K562 (cell line): ENCODE results near the gene PTOV1. TPM values are rescaled to one million over a fixed set of nuclear protein-coding genes. Genes with fewer than 3 reads are reported as not detected.
A peak's percentile ranks its signal among the peaks of the same experiment; 100 is the strongest.

ENCODE experiments used
- DACH1 ChIP-seq: fragments of 450-650 bp; IDR thresholded peaks from 2 replicates; pipeline ENCODE4 v1.6.1; 2018; ENCODE audit not compliant: partially characterized antibody
- ESRRA ChIP-seq: fragments of 450-650 bp; IDR thresholded peaks from 2 replicates; pipeline ENCODE4 v1.6.1; 2014; ENCODE audit warnings: low read depth, mild to moderate bottlenecking, moderate library complexity, borderline replicate concordance
- ETS2 ChIP-seq: IDR thresholded peaks from 2 replicates; pipeline ENCODE4 v1.6.1; 2016; ENCODE audit warnings: borderline replicate concordance, missing genetic modification characterization, mild to moderate bottlenecking, moderate library complexity, missing compliant biosample characterization; ENCODE audit not compliant: poor library complexity, severe bottlenecking
- GATA2 ChIP-seq: sonication (generic); formaldehyde crosslinking; IDR thresholded peaks from 2 replicates; pipeline ENCODE4 v1.4.0; 2020; ENCODE audit warnings: mild to moderate bottlenecking, missing genetic modification reagents
- NCOR1 ChIP-seq: fragments of 450-650 bp; IDR thresholded peaks from 2 replicates; pipeline ENCODE4 v1.6.1; 2016; ENCODE audit warnings: mild to moderate bottlenecking, moderate library complexity
- NFRKB ChIP-seq: fragments of 450-650 bp; IDR thresholded peaks from 2 replicates; pipeline ENCODE4 v1.6.1; 2016; ENCODE audit warnings: low read depth
- RBM34 ChIP-seq: fragments of 200-400 bp; formaldehyde crosslinking; IDR thresholded peaks from 2 replicates; pipeline ENCODE4 v1.6.1; 2018; ENCODE audit warnings: low read length, borderline replicate concordance; ENCODE audit not compliant: insufficient read depth
- ZNF23 ChIP-seq: fragments of 250-450 bp; sonication (Bioruptor Pico); IDR thresholded peaks from 2 replicates; pipeline ENCODE4 v1.4.0; 2020; ENCODE audit warnings: mild to moderate bottlenecking
- ZNF584 ChIP-seq: fragments of 200-800 bp; sonication (Bioruptor generic); IDR thresholded peaks from 2 replicates; pipeline ENCODE4 v1.6.1; 2016; ENCODE audit warnings: low read depth, mild to moderate bottlenecking, missing genetic modification characterization, missing compliant biosample characterization
- ZNF644 ChIP-seq: fragments of 200-800 bp; sonication (Bioruptor generic); IDR thresholded peaks from 2 replicates; pipeline ENCODE4 v1.6.1; 2016; ENCODE audit warnings: low read depth, missing genetic modification characterization, missing compliant biosample characterization
- polyA plus RNA-seq, 8 experiments: library from polyadenylated mRNA; depleted of rRNA in 4 of 8; stranded (reverse) in 5 of 8; unstranded in 3 of 8; fragments of >200 nt; fragmentation: Nextera tagmentation in 2 of 8; fragmentation: Illumina TruSeq in 1 of 8; extraction: Ambion mirVana in 2 of 8; extraction: Trizol in 1 of 8; gene quantifications; 2 replicates each; pipeline versions ENCODE4 v1.2.1 to v1.2.3, GENCODE V29; 2011 to 2014; ENCODE audit warnings: inconsistent platforms in 1 of 8, missing spikeins in 1 of 8
- total RNA-seq, 7 experiments: library from RNA; depleted of rRNA in 6 of 7; stranded (reverse); fragments of >200 nt in 6 of 7; fragmentation: Illumina TruSeq in 2 of 7; extraction: Trizol in 2 of 7; gene quantifications; 2 replicates each; pipeline versions ENCODE4 v1.2.1 to v1.2.3, GENCODE V29; 2011 to 2021; ENCODE audit warnings: low replicate concordance in 1 of 7
- TF ChIP-seq, protein P1 (sequence below), 2 experiments: fragments of 450-650 bp in 1 of 2; sonication (generic) in 1 of 2; formaldehyde crosslinking in 1 of 2; IDR thresholded peaks; 2 replicates each; pipeline versions ENCODE4 v1.7.1 to v1.9.0; 2016 to 2022; ENCODE audit warnings: inconsistent platforms in 1 of 2, mild to moderate bottlenecking in 1 of 2, missing genetic modification reagents in 1 of 2
- TF ChIP-seq, protein P2 (sequence below): sonication (generic); formaldehyde crosslinking; IDR thresholded peaks from 2 replicates; pipeline ENCODE4 v1.8.0; 2022; ENCODE audit warnings: mild to moderate bottlenecking, missing genetic modification reagents, borderline replicate concordance
- TF ChIP-seq, protein P3 (sequence below): sonication (generic); formaldehyde crosslinking; IDR thresholded peaks from 2 replicates; pipeline ENCODE4 v1.8.0; 2022; ENCODE audit warnings: missing genetic modification reagents, mild to moderate bottlenecking, moderate library complexity, borderline replicate concordance

Gene PTOV1
- total and polyA plus RNA-seq, 9 of the 15 experiments (the other 6 are each of a cell fraction or from before 2014, with no cell fraction given) = 4.9 to 169 (median 43.5) TPM

DNA sequence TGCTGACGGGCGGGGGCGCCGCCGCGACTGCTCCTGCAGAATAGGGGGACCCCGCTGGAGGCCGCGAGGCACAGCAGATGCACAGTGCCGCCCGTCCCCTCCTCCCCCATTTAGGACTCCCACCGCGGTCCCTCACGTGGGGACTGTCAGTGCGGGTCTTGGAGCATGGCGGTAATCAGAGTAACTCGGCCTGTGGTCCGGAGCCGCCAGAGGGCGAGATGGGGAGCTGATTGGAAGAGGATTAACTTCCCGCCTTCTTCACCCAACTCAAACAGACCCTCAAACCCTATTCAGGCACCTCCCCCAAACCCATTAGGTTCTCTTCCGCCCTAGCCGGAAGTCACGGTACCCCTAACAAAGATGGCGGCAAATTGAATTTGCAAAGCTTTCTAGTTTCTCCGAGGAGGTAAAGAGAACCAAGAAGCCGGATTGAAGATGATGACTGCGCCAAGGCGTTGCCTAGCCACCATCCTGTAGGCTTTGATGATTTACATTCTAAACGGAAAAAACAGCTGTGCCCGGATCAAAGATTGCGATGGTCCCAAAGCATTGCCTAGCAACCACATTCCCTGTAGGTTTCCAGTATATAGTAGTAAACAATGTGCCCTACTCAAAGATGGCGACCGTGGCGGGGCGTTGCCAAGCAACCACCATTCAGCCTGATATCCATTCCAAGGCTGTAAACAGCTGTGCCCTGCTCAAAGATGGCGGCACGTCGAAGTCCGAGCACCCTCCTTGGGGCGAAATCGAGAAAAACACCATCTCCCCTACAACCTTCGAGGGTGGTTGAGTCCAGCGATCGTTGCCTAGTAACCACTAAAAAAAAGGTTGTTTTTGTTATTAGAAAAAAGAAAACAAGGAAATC, 37.7 kb upstream of the PTOV1 start, which contains the start of gene FUZ (continued):
- TF ChIP-seq, protein P1, sequence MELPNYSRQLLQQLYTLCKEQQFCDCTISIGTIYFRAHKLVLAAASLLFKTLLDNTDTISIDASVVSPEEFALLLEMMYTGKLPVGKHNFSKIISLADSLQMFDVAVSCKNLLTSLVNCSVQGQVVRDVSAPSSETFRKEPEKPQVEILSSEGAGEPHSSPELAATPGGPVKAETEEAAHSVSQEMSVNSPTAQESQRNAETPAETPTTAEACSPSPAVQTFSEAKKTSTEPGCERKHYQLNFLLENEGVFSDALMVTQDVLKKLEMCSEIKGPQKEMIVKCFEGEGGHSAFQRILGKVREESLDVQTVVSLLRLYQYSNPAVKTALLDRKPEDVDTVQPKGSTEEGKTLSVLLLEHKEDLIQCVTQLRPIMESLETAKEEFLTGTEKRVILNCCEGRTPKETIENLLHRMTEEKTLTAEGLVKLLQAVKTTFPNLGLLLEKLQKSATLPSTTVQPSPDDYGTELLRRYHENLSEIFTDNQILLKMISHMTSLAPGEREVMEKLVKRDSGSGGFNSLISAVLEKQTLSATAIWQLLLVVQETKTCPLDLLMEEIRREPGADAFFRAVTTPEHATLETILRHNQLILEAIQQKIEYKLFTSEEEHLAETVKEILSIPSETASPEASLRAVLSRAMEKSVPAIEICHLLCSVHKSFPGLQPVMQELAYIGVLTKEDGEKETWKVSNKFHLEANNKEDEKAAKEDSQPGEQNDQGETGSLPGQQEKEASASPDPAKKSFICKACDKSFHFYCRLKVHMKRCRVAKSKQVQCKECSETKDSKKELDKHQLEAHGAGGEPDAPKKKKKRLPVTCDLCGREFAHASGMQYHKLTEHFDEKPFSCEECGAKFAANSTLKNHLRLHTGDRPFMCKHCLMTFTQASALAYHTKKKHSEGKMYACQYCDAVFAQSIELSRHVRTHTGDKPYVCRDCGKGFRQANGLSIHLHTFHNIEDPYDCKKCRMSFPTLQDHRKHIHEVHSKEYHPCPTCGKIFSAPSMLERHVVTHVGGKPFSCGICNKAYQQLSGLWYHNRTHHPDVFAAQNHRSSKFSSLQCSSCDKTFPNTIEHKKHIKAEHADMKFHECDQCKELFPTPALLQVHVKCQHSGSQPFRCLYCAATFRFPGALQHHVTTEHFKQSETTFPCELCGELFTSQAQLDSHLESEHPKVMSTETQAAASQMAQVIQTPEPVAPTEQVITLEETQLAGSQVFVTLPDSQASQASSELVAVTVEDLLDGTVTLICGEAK (IDR thresholded peaks at IDR 0.05) = peak; percentile 95
- TF ChIP-seq, protein P1 (CRISPR knock-in tag; IDR thresholded peaks at IDR 0.05) = no peak
- TF ChIP-seq DACH1 (peak; percentile 99), NCOR1 (no peak), ZNF584 (no peak), NFRKB (peak; percentile 70; the same call in 1 of the 2 replicates), RBM34 (no peak), ESRRA (peak; percentile 21; the same call in 1 of the 2 replicates), ZNF644 (tag) (peak; percentile 81; the same call in 1 of the 2 replicates), ZNF23 (CRISPR knock-in tag) (no peak), ETS2 (no peak), GATA2 (CRISPR knock-in tag) (no peak)
- TF ChIP-seq, protein P2, sequence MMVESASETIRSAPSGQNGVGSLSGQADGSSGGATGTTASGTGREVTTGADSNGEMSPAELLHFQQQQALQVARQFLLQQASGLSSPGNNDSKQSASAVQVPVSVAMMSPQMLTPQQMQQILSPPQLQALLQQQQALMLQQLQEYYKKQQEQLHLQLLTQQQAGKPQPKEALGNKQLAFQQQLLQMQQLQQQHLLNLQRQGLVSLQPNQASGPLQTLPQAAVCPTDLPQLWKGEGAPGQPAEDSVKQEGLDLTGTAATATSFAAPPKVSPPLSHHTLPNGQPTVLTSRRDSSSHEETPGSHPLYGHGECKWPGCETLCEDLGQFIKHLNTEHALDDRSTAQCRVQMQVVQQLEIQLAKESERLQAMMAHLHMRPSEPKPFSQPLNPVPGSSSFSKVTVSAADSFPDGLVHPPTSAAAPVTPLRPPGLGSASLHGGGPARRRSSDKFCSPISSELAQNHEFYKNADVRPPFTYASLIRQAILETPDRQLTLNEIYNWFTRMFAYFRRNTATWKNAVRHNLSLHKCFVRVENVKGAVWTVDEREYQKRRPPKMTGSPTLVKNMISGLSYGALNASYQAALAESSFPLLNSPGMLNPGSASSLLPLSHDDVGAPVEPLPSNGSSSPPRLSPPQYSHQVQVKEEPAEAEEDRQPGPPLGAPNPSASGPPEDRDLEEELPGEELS = peak; percentile 29; the same call in 1 of the 2 replicates
- TF ChIP-seq, protein P3, sequence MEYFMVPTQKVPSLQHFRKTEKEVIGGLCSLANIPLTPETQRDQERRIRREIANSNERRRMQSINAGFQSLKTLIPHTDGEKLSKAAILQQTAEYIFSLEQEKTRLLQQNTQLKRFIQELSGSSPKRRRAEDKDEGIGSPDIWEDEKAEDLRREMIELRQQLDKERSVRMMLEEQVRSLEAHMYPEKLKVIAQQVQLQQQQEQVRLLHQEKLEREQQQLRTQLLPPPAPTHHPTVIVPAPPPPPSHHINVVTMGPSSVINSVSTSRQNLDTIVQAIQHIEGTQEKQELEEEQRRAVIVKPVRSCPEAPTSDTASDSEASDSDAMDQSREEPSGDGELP (CRISPR knock-in tag) = peak; percentile 100
